GM12878 (cell line): ENCODE data around the gene CHTOP. TPM values are rescaled to one million over a fixed set of nuclear protein-coding genes. Genes with fewer than 3 reads are reported as not detected.
A peak's percentile ranks its signal among the peaks of the same experiment; 100 is the strongest.

Experiments
- ATAC-seq: fragments of 200-7000 bp; cut with Tn5 transposase; 3 replicates; pipeline ENCODE4 v1.9.1; 2020; ENCODE audit warnings: mild to moderate bottlenecking, moderate library complexity
- BruUV-seq: library from RNA; stranded (reverse); fragments of 400-500 nt; replicated peaks from 2 replicates; lab custom pipeline; 2021; lab: Mats Ljungman, UMichigan
- CTCF ChIA-PET: fragments of 300-600 bp; sonication (Branson Sonifier 250); formaldehyde crosslinking; extraction: SDS; loops from one replicate; lab custom pipeline; 2021; ENCODE audit warnings: inconsistent platforms; lab: Yijun Ruan, JAX
- POLR2A ChIA-PET: fragments of 350-600 bp; formaldehyde crosslinking; extraction: SDS; loops from one replicate; lab custom pipeline; 2021; ENCODE audit warnings: inconsistent platforms; lab: Charles Lee
- RAD21 ChIA-PET: fragments of 300-600 bp; sonication (Branson Sonifier 250); formaldehyde crosslinking; loops from one replicate; lab custom pipeline; 2023; ENCODE audit warnings: antibody characterized with exemption; ENCODE audit not compliant: unreplicated experiment; lab: Charles Lee
- SMC1A ChIA-PET: fragments of 300-600 bp; sonication (Branson Sonifier 250); formaldehyde crosslinking; loops from one replicate; lab custom pipeline; 2023; ENCODE audit not compliant: unreplicated experiment, uncharacterized antibody; lab: Charles Lee
- DNase-seq: peaks from one replicate; pipeline ENCODE4 v3.0.0-alpha.2; 2011; ENCODE audit warnings: low read depth, low spot score
- FAIRE-seq: peaks from 3 replicates; lab custom pipeline; 2011; peaks lifted over from hg19 to GRCh38; lab: Jason Lieb, UNC
- H2AFZ ChIP-seq: 2 replicates; pipeline ENCODE4 v1.6.0; 2011; ENCODE audit warnings: low read depth, low read length, control low read depth; ENCODE audit not compliant: control insufficient read depth
- H3K27ac ChIP-seq: 2 replicates; pipeline ENCODE4 v1.5.1; 2011; ENCODE audit warnings: control low read depth; ENCODE audit not compliant: control insufficient read depth, insufficient read depth
- H3K27me3 ChIP-seq, 2 experiments: replicated peaks in 1 of 2; 2 replicates each; pipeline versions ENCODE4 v1.6.0 to v1.6.1; 2011; ENCODE audit warnings: low read length in 1 of 2; ENCODE audit not compliant: control insufficient read depth in 2 of 2, insufficient read depth in 2 of 2
- H3K36me3 ChIP-seq, 2 experiments: 2 replicates each; pipeline ENCODE4 v1.5.1; 2011; ENCODE audit warnings: low read length in 1 of 2; ENCODE audit not compliant: control insufficient read depth in 2 of 2, insufficient read depth in 2 of 2
- H3K4me1 ChIP-seq: 2 replicates; pipeline ENCODE4 v1.6.1; 2011; ENCODE audit warnings: mild to moderate bottlenecking, low read length, moderate library complexity, mixed read lengths; ENCODE audit not compliant: control insufficient read depth, insufficient read depth
- H3K4me2 ChIP-seq: 2 replicates; pipeline ENCODE4 v1.6.0; 2011; ENCODE audit warnings: control low read depth; ENCODE audit not compliant: control insufficient read depth, insufficient read depth
- H3K4me3 ChIP-seq: fragments of 200-600 bp; sonication (generic); 2 replicates; pipeline ENCODE4 v1.5.1; 2016
- H3K79me2 ChIP-seq: 2 replicates; pipeline ENCODE4 v1.6.0; 2011; ENCODE audit warnings: low read length; ENCODE audit not compliant: control insufficient read depth, insufficient read depth
- H3K9ac ChIP-seq: 2 replicates; pipeline ENCODE4 v1.8.0; 2011; ENCODE audit warnings: low read length, control low read depth, mixed read lengths; ENCODE audit not compliant: control insufficient read depth, insufficient read depth
- H3K9me3 ChIP-seq: replicated peaks from 3 replicates; pipeline ENCODE4 v1.5.1; 2011; ENCODE audit warnings: mild to moderate bottlenecking, low read length; ENCODE audit not compliant: control insufficient read depth, insufficient read depth
- H4K20me1 ChIP-seq: 2 replicates; pipeline ENCODE4 v1.6.0; 2011; ENCODE audit not compliant: control insufficient read depth, insufficient read depth
- BCLAF1 ChIP-seq: fragments of 450-650 bp; IDR thresholded peaks from 2 replicates; pipeline ENCODE4 v1.6.1; 2017; ENCODE audit warnings: antibody characterized with exemption, mild to moderate bottlenecking, moderate library complexity
- CBX5 ChIP-seq: sonication (generic); IDR thresholded peaks from 2 replicates; pipeline ENCODE4 v1.6.1; 2016; ENCODE audit warnings: low read depth, moderate library complexity, mild to moderate bottlenecking, inconsistent platforms
- ESRRA ChIP-seq: IDR thresholded peaks from 2 replicates; pipeline ENCODE4 v1.6.1; 2012; ENCODE audit warnings: mild to moderate bottlenecking, low read length, improper control_type of control experiment
- HDGF ChIP-seq: fragments of 450-650 bp; IDR thresholded peaks from 2 replicates; pipeline ENCODE4 v1.6.1; 2016; ENCODE audit warnings: antibody characterized with exemption
- MEF2A ChIP-seq: IDR thresholded peaks from 2 replicates; pipeline ENCODE4 v1.6.1; 2011; ENCODE audit warnings: low read depth, mild to moderate bottlenecking, low read length, moderate library complexity; ENCODE audit not compliant: insufficient read depth
- PRDM15 ChIP-seq: fragments of 450-650 bp; formaldehyde crosslinking; IDR thresholded peaks from 2 replicates; pipeline ENCODE4 v1.4.0; 2020; ENCODE audit warnings: mild to moderate bottlenecking, moderate library complexity
- RFX5 ChIP-seq: IDR thresholded peaks from 2 replicates; pipeline ENCODE4 v1.6.1; 2011; ENCODE audit warnings: low read depth, low read length, improper control_type of control experiment
- SIX5 ChIP-seq: IDR thresholded peaks from 2 replicates; pipeline ENCODE4 v1.6.1; 2011; ENCODE audit warnings: mild to moderate bottlenecking, low read depth, low read length, moderate library complexity; ENCODE audit not compliant: severe bottlenecking
- SMAD5 ChIP-seq: IDR thresholded peaks from 2 replicates; pipeline ENCODE4 v1.6.1; 2016; ENCODE audit warnings: antibody characterized with exemption, low read depth
- TCF12 ChIP-seq: IDR thresholded peaks from 2 replicates; pipeline ENCODE4 v1.6.1; 2011; ENCODE audit warnings: low read depth, mild to moderate bottlenecking, low read length
- ZBED1 ChIP-seq: IDR thresholded peaks from 2 replicates; pipeline ENCODE4 v1.6.1; 2016; ENCODE audit warnings: borderline replicate concordance
- WGBS: methylation state at CpG from one replicate; pipeline ENCODE4 v1.1.6; 2016; ENCODE audit warnings: low lambda C conversion rate; ENCODE audit not compliant: insufficient replicate concordance, insufficient coverage; ENCODE audit errors: missing lambda C conversion rate; 5-methylcytosine and 5-hydroxymethylcytosine counted together
- in situ Hi-C: fragments of 300-500 bp; cut with MboI; formaldehyde crosslinking; loops from 9 replicates; pipeline ENCODE4 v1.14.3; 2018; ENCODE audit warnings: mixed read lengths
- intact Hi-C: fragments of 100-400 bp; cut with micrococcal nuclease; formaldehyde crosslinking; loops from one replicate; pipeline ENCODE4 v1.14.2; 2022; ENCODE audit not compliant: unreplicated experiment
- polyA plus RNA-seq, 11 experiments: library from polyadenylated mRNA; depleted of rRNA in 4 of 11; unstranded in 6 of 11; stranded (reverse) in 5 of 11; fragments of >200 nt; fragmentation: Nextera tagmentation in 4 of 11; fragmentation: Illumina TruSeq in 1 of 11; extraction: Ambion mirVana in 4 of 11; extraction: Trizol in 1 of 11; gene quantifications; 1 replicate in 1 of 11; 2 replicates in 10 of 11; pipeline versions ENCODE4 v1.2.1 to v1.2.3, GENCODE V29; 2011 to 2016; ENCODE audit warnings: inconsistent platforms in 2 of 11, missing spikeins in 2 of 11, low read depth in 1 of 11
- total RNA-seq, 4 experiments: library from RNA; depleted of rRNA in 3 of 4; stranded (reverse); fragments of >200 nt in 3 of 4; fragmentation: Illumina TruSeq in 1 of 4; extraction: Trizol in 1 of 4; gene quantifications; 2 replicates each; pipeline versions ENCODE4 v1.2.1 to v1.2.3, GENCODE V29; 2013 to 2021
- TF ChIP-seq, protein P1 (sequence below): fragments of 450-650 bp; IDR thresholded peaks from 2 replicates; pipeline ENCODE4 v1.6.1; 2014; ENCODE audit warnings: mild to moderate bottlenecking

Gene CHTOP
- total and polyA plus RNA-seq, 10 of the 15 experiments (the other 5 are each of a cell fraction or from before 2014, with no cell fraction given), result 8.4 to 93.8 (median 52.3) TPM

- no peak for TF ChIP-seq PRDM15 (CRISPR knock-in tag)
Measured at GRCh38 chr1:153670257-153670858, 36.5 kb downstream of the CHTOP start (continued).

DNA sequence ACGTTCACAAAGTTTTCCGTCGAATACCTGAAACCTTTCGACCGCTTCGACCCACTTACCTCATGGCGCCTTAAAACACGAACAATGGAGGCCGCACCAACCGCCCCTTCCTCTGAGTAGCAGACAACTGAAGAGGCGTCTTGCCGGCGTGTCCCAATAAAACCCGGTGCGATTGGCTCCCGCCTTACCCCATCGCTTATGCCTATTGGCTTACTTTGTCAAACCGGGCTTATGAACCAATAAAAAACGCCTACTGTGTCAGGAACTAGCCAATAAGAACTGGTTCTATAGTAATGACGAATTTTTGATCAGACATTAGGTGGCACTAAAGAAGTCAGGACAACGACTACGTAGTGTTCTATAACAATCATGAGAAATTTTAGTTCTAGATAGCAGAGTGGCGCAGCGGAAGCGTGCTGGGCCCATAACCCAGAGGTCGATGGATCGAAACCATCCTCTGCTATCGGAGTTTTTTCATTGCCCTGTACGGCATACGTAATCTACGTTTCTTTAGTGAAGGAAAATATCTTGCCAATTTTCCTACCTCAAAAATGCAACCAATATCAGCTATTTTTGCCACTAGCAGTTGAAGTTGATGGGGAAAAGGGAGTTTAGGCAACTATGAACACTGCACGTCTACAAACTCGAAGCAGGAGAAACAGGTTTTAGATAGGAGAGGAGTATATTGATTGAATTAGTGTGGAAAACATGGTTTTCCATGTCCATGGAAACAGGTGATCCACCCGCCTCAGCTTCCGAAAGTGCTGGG, 37.2 kb downstream of the CHTOP start, which contains the start of gene ILF2:
TSS of gene ILF2 (minus strand) at position 135 of the 769 bp plus-strand sequence. CDS start at position 64, 71 bp downstream.
- H3K27ac ChIP-seq, result peak within 1 kb of the TSS; percentile 85
- FAIRE-seq, result peak; percentile 94
- H3K79me2 ChIP-seq, result peaks cover 24% of the 10 kb centered on the region
- ChIA-PET SMC1A (interaction anchor here (0.7 to 2.1 kb wide), 10 partner anchors 28 to 274 kb away, joined by 3 to 11 read pairs (median 4); partner anchors contain the start of genes CHTOP, S100A1 and S100A13), POLR2A (interaction anchor here (0.6 to 1.5 kb wide), 7 partner anchors 37 to 293 kb away, joined by 3 to 5 read pairs (median 4); partner anchors contain the start of gene CHTOP), CTCF (interaction anchor here (1.2 to 7.5 kb wide), 9 partner anchors 37 to 307 kb away, joined by 3 to 43 read pairs (median 6); partner anchors contain the start of genes CHTOP and JTB), RAD21 (interaction anchor here (0.8 to 3.6 kb wide), 6 partner anchors 36 to 316 kb away, joined by 3 to 14 read pairs (median 6); partner anchors contain the start of genes JTB and RAB13)
- in situ Hi-C loops, result no loop called here
- H3K27me3 ChIP-seq, result no peaks in the 10 kb centered on the region
- H3K4me1 ChIP-seq, result peaks cover 4% of the 10 kb centered on the region; the same call in 1 of the 2 replicates
- no TSS peak for BruUV-seq
- peak within 1 kb of the TSS; percentile 99 for H3K4me3 ChIP-seq
- WGBS, result 1% methylated on average over 35 of the region's 35 CpGs
- peak within 1 kb of the TSS; percentile 85 for H3K4me2 ChIP-seq
- intact Hi-C loops, result loop anchor here (1.0 to 5.0 kb wide), 5 partner anchors 36 to 316 kb away; partner anchors contain the start of genes CHTOP and RAB13
- no peaks in the 10 kb centered on the region for H4K20me1 ChIP-seq
- peak; percentile 100 for DNase-seq
- H3K9me3 ChIP-seq, result no peaks in the 10 kb centered on the region
- peak within 1 kb of the TSS; percentile 94 for H3K9ac ChIP-seq
- peak within 1 kb of the TSS; percentile 79 for H2AFZ ChIP-seq
- peaks cover 6 to 24% of the 10 kb centered on the region in 2 experiments for H3K36me3 ChIP-seq
- peak; percentile 95 for ATAC-seq
- TF ChIP-seq BCLAF1 (no peak), SMAD5 (peak; percentile 76; the same call in 1 of the 2 replicates), ESRRA (0 out of 2 replicates have a peak, but pooled peaks have one; percentile 50), SIX5 (no peak), TCF12 (peak; percentile 62; the same call in 1 of the 2 replicates), CBX5 (peak; percentile 55; the same call in 1 of the 2 replicates), HDGF (no peak), ZBED1 (peak; percentile 54; the same call in 1 of the 2 replicates), RFX5 (peak; percentile 82), MEF2A (0 out of 2 replicates have a peak, but pooled peaks have one; percentile 26)
- TF ChIP-seq, protein P1, sequence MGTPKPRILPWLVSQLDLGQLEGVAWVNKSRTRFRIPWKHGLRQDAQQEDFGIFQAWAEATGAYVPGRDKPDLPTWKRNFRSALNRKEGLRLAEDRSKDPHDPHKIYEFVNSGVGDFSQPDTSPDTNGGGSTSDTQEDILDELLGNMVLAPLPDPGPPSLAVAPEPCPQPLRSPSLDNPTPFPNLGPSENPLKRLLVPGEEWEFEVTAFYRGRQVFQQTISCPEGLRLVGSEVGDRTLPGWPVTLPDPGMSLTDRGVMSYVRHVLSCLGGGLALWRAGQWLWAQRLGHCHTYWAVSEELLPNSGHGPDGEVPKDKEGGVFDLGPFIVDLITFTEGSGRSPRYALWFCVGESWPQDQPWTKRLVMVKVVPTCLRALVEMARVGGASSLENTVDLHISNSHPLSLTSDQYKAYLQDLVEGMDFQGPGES, result peak; percentile 77; the same call in 1 of the 2 replicates
